Endometrial microvascular endothelial cells (primary cell): ENCODE measurements around the gene KDM1B. TPM values are rescaled to one million over a fixed set of nuclear protein-coding genes. Genes with fewer than 3 reads are reported as not detected.
"Not testable (repeated sequence)": the region's sequence is repeated elsewhere in the genome, so short reads cannot be mapped to it uniquely, and the experiment has no call there.

Experiments
- in situ Hi-C: cut with HindIII; loops from 2 replicates; pipeline ENCODE4 v1.10.0; 2017; ENCODE audit warnings: low sequenced_read_pairs, low pct_unique_long_range_greater_than_20kb; ENCODE audit errors: inconsistent ontology term
- total RNA-seq: library from RNA; depleted of rRNA; stranded (reverse); fragments of >200 nt; gene quantifications from one replicate; pipeline ENCODE4 v1.2.3, GENCODE V29; 2015; ENCODE audit errors: inconsistent ontology term

KDM1B gene
- total RNA-seq, 1 donor from 2014 or later: 14.0 TPM

- in situ Hi-C loops: no loop called here
Measured at GRCh38 chr6:18218233-18218632, 63.0 kb downstream of the KDM1B start.

GRCh38 chr6:18219591-18219990 lies 64.4 kb downstream of the KDM1B start:
- in situ Hi-C loops: no loop called here

GRCh38 chr6:18221288-18221615 lies 66.0 kb downstream of the KDM1B start:
- in situ Hi-C loops: no loop called here

- in situ Hi-C loops: not testable (repeated sequence)
Measured at GRCh38 chr6:18226451-18227105, 71.4 kb downstream of the KDM1B start.

GRCh38 chr6:18227166-18227565 lies 71.9 kb downstream of the KDM1B start:
- in situ Hi-C loops: not testable (repeated sequence)

GRCh38 chr6:18228590-18228989 lies 73.4 kb downstream of the KDM1B start:
- in situ Hi-C loops: not testable (repeated sequence)

GRCh38 chr6:18231856-18232255 lies 76.6 kb downstream of the KDM1B start:
- in situ Hi-C loops: not testable (repeated sequence)

- in situ Hi-C loops: not testable (repeated sequence)
Measured at GRCh38 chr6:18233770-18234169, 78.5 kb downstream of the KDM1B start.

- in situ Hi-C loops: no loop called here
Measured at GRCh38 chr6:18234564-18234963, 79.3 kb downstream of the KDM1B start.

GRCh38 chr6:18235524-18235923 lies 80.3 kb downstream of the KDM1B start:
- in situ Hi-C loops: no loop called here

GRCh38 chr6:18237167-18237566 lies 81.9 kb downstream of the KDM1B start:
- in situ Hi-C loops: no loop called here

GRCh38 chr6:18240230-18240629 lies 85.0 kb downstream of the KDM1B start:
- in situ Hi-C loops: no loop called here

GRCh38 chr6:18241208-18242038 lies 86.2 kb downstream of the KDM1B start:
- in situ Hi-C loops: no loop called here

- in situ Hi-C loops: no loop called here
Measured at GRCh38 chr6:18242062-18242851, 87.0 kb downstream of the KDM1B start.

GRCh38 chr6:18243302-18243893 lies 88.2 kb downstream of the KDM1B start:
- in situ Hi-C loops: no loop called here

GRCh38 chr6:18244251-18244650 lies 89.0 kb downstream of the KDM1B start:
- in situ Hi-C loops: no loop called here

- in situ Hi-C loops: no loop called here
Measured at GRCh38 chr6:18245079-18245478, 89.9 kb downstream of the KDM1B start.

- in situ Hi-C loops: no loop called here
Measured at GRCh38 chr6:18245642-18246041, 90.4 kb downstream of the KDM1B start.

- in situ Hi-C loops: no loop called here
Measured at GRCh38 chr6:18246205-18246604, 91.0 kb downstream of the KDM1B start.
